NCI-H2029 treated with DMSO at 0.1 percent for 48 hours (cell line): ENCODE data around the gene CAPN7.

Experiments
- DNase-seq: peaks from one replicate; lab custom pipeline; 2025; lab: John Stamatoyannopoulos, UW

CAPN7 gene

DNA sequence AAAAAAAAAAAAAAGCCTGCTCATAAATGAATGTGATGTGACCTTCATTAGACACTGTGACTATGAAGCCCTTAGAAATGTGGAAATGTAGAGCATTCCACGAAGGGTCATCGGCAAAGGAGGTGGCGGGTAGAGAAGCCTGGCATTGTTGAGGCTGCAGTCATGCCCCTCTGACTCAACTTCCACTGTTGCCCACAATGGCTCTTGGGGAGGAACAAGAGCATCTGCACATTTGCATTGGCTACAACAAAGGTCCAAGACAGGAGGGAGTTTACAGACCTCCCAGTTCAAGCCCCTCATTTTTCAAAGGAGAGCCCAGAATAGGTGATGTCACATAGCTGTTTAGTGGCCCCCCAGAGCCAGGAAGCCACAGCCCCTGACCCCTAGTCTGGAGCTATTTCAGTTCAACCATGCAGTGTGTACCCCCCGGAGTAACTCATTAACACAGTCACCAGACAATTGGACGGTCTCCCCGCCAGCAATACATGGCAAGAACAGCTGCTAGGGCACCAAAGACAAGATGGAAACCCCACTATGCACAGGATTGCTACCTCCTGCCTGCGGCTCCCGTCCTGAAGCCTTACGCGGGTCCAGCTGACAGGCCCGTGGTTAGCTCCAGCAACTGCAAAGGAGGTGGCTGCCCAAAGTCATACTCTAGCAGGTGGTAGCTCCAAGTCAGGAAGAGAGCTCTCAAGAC, 70.1 kb downstream of the CAPN7 start:
- no peak for DNase-seq

GRCh38 chr3:15277861-15278500, 71.9 kb downstream of the CAPN7 start:
- no peak for DNase-seq

GRCh38 chr3:15279205-15279604, 73.2 kb downstream of the CAPN7 start:
- no peak for DNase-seq

GRCh38 chr3:15279671-15280402, 73.8 kb downstream of the CAPN7 start:
- no peak for DNase-seq

GRCh38 chr3:15280853-15281532, 74.9 kb downstream of the CAPN7 start:
- DNase-seq, result peak; percentile 25

- DNase-seq, result no peak
These were observed 75.8 kb downstream of the CAPN7 start for GRCh38 chr3:15281817-15282216.

DNA sequence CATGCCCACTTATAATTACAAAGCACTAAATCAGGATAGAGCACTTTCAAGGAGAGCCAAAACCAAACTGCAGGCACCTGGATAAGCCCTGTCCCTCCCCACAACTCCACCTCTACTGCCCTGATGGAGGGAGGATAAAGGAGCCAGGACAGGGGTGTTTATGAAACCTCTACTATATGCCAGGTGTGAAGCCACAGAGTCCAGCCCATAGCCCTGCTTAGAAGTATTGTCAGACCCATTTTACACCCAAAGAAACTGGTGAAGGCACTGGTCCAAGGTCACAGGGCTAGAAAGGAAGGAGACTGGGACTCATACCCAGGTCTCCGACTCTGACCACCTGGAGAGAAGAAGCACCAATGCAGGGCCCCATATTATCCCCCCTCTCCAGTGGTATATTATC, 77.7 kb downstream of the CAPN7 start:
- no peak for DNase-seq

DNA sequence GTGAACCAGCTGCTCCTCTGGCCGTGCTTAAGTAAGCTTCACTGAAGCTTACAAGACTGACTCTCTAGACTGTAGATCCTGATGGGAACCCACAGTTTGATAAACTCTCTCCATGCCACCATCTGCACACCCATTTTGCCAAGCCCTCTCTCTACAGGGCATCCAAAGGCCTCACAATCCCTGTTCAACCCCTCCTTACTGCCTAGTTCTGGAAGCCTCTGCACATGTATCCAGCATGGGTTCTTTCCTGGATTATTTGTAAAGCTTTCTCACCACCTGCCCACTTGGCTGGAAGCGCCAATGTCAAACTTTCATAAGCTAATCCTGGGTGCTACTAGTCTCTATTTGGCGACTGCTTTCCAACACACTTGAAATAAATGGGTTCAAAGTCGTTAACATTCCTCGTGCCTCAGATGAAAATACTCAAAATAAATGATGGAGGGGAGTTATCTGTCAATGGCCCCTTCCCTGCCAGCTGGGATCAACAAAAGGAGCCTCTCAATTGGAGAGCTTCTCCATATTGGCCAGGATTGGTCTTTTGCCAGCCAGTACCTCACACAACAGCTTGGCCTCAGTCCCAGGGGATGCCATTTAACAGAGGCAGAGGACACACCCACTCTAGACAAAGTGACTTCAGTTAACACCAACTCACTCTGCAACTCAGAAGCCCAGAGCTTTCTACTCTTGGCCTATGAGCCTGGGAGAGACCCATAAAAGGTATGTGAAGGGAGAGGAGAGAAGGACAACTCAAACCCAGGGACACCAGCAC, 78.3 kb downstream of the CAPN7 start:
- DNase-seq, result peak; percentile 99

GRCh38 chr3:15286022-15286421, 80.0 kb downstream of the CAPN7 start:
- DNase-seq, result no peak

DNA sequence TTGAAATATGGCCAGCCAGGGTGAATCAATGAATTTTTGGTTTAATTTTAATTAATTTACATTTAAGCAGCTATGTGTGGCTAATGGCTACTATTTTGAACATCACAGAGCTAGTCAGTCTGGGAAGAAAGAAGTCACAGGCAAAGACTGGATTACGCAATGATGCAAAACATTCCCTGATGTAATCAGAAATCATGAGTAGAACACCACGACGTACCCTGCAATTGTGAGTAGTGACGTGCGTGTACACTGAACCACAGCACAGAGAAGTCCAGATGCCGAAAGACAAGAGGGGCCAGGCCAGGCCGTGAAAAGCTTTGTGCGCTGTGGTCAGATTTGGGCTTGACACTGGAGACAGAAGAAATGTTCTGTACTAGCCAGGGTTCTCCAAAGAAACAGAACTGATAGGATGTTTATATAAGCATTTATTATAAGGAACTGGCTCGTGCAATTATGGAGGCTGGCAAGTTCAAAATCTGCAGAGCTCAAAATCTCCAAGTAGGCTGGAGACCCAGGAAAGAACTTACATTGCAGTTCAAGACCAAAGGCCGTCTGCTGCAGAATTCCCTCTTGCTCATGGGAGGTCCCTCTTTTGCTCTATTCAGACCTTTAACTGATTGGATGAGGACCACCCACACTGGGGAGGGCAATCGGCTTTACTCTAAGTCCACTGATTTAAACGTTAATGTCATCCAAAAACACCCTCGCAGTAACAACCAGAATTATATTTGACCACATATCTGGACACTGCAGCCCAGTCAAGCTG, 81.7 kb downstream of the CAPN7 start:
- no peak for DNase-seq

- DNase-seq, result no peak
These were observed 82.4 kb downstream of the CAPN7 start for GRCh38 chr3:15288331-15289035.

- DNase-seq, result no peak
These were observed 83.6 kb downstream of the CAPN7 start for GRCh38 chr3:15289661-15290060.

GRCh38 chr3:15290736-15291135, 84.7 kb downstream of the CAPN7 start:
- no peak for DNase-seq

GRCh38 chr3:15291589-15292541, 85.8 kb downstream of the CAPN7 start:
- no peak for DNase-seq

- DNase-seq, result no peak
These were observed 86.9 kb downstream of the CAPN7 start for GRCh38 chr3:15292765-15293522.

GRCh38 chr3:15294929-15295328, 88.9 kb downstream of the CAPN7 start:
- peak; percentile 65 for DNase-seq

GRCh38 chr3:15295506-15295905, 89.5 kb downstream of the CAPN7 start:
- no peak for DNase-seq

- DNase-seq, result no peak
These were observed 91.7 kb downstream of the CAPN7 start for GRCh38 chr3:15297608-15298350.
